K562 (cell line): ENCODE data around the gene ANKRD23. TPM values are rescaled to one million over a fixed set of nuclear protein-coding genes. Genes with fewer than 3 reads are reported as not detected.
A peak's percentile ranks its signal among the peaks of the same experiment; 100 is the strongest.

ENCODE experiments used
- ATAC-seq: fragments of 200-7000 bp; cut with Tn5 transposase; 3 replicates; pipeline ENCODE4 v1.9.1; 2020; ENCODE audit warnings: moderate library complexity
- BruUV-seq: library from RNA; stranded (reverse); fragments of 400-500 nt; replicated peaks from 2 replicates; lab custom pipeline; 2021; lab: Mats Ljungman, UMichigan
- CTCF ChIA-PET: fragments of 300-600 bp; formaldehyde crosslinking; extraction: SDS; loops from one replicate; lab custom pipeline; 2021; ENCODE audit warnings: low intra/inter-chr PET ratio; lab: Yijun Ruan, JAX
- POLR2A ChIA-PET: fragments of 300-600, 350-650 bp; sonication (Branson Sonifier 250); formaldehyde crosslinking; extraction: SDS; loops from one replicate; lab custom pipeline; 2021; ENCODE audit warnings: antibody characterized with exemption, inconsistent platforms; lab: Yijun Ruan, JAX
- DNase-seq, 4 experiments: peaks; one replicate each; pipeline versions ENCODE4 v3.0.0 to v3.0.0-alpha.2; 2011 to 2018; ENCODE audit warnings: low spot score in 3 of 4, mixed read lengths in 3 of 4; ENCODE audit errors: extremely low read depth in 1 of 4
- FAIRE-seq: peaks from 2 replicates; lab custom pipeline; 2011; peaks lifted over from hg19 to GRCh38; lab: Jason Lieb, UNC
- H2AFZ ChIP-seq: 2 replicates; pipeline ENCODE4 v1.6.0; 2011; ENCODE audit warnings: low read depth, low read length, control low read depth, inconsistent platforms
- H3K27ac ChIP-seq: fragments of 200-600 bp; 3 replicates; pipeline ENCODE4 v1.8.0; 2011; ENCODE audit warnings: low read depth, mild to moderate bottlenecking, control low read depth, inconsistent platforms, low read length, moderate library complexity, mixed read lengths; ENCODE audit errors: extremely low read depth
- H3K27me3 ChIP-seq, 2 experiments: fragments of 300-600 bp in 1 of 2; 2 replicates in 1 of 2; 3 replicates in 1 of 2; pipeline versions ENCODE4 v1.6.0 to v1.8.0; 2011; ENCODE audit warnings: inconsistent platforms in 2 of 2, low read length in 2 of 2, mild to moderate bottlenecking in 1 of 2, mixed read lengths in 1 of 2, moderate library complexity in 1 of 2; ENCODE audit not compliant: control insufficient read depth in 2 of 2, insufficient read depth in 2 of 2
- H3K36me3 ChIP-seq: fragments of 300-600 bp; 3 replicates; pipeline ENCODE4 v1.8.0; 2011; ENCODE audit warnings: mild to moderate bottlenecking, low read length, inconsistent platforms; ENCODE audit not compliant: control insufficient read depth, insufficient read depth
- H3K4me1 ChIP-seq, 2 experiments: fragments of 200-600 bp in 1 of 2; replicated peaks in 1 of 2; 2 replicates in 1 of 2; 3 replicates in 1 of 2; pipeline versions ENCODE4 v1.5.1 to v1.8.0; 2011; ENCODE audit warnings: inconsistent platforms in 2 of 2, low read length in 2 of 2, mild to moderate bottlenecking in 1 of 2, mixed read lengths in 1 of 2, moderate library complexity in 1 of 2; ENCODE audit not compliant: control insufficient read depth in 2 of 2, insufficient read depth in 2 of 2
- H3K4me2 ChIP-seq: 2 replicates; pipeline ENCODE4 v1.6.1; 2011; ENCODE audit warnings: low read length, control low read depth, inconsistent platforms, mixed read lengths; ENCODE audit not compliant: insufficient read depth
- H3K4me3 ChIP-seq: fragments of 200-600 bp; sonication (generic), shearing (Covaris generic); 2 replicates; pipeline ENCODE4 v1.5.1; 2016; ENCODE audit warnings: control low read depth, inconsistent platforms
- H3K79me2 ChIP-seq: fragments of 200-600 bp; 3 replicates; pipeline ENCODE4 v1.8.0; 2011; ENCODE audit warnings: low read length, inconsistent platforms; ENCODE audit not compliant: control insufficient read depth, insufficient read depth
- H3K9ac ChIP-seq, 2 experiments: 2 replicates each; pipeline versions ENCODE4 v1.6.0 to v1.6.1; 2011; ENCODE audit warnings: low read depth in 2 of 2, low read length in 2 of 2, control low read depth in 1 of 2, inconsistent platforms in 1 of 2, mild to moderate bottlenecking in 1 of 2, mixed read lengths in 1 of 2; ENCODE audit not compliant: insufficient read depth in 1 of 2
- H3K9me1 ChIP-seq: one replicate; pipeline ENCODE4 v1.6.0; 2011; ENCODE audit warnings: inconsistent platforms, mild to moderate bottlenecking, low read length, moderate library complexity; ENCODE audit not compliant: control insufficient read depth, insufficient read depth
- H3K9me3 ChIP-seq: replicated peaks from 2 replicates; pipeline ENCODE4 v1.5.1; 2011; ENCODE audit warnings: low read depth, low read length, inconsistent platforms; ENCODE audit not compliant: control insufficient read depth, insufficient read depth
- H4K20me1 ChIP-seq: replicated peaks from 2 replicates; pipeline ENCODE4 v1.6.1; 2011; ENCODE audit warnings: low read length, inconsistent platforms, mixed read lengths; ENCODE audit not compliant: control insufficient read depth, insufficient read depth
- CBX1 ChIP-seq: sonication (generic); IDR thresholded peaks from 2 replicates; pipeline ENCODE4 v1.6.1; 2016; ENCODE audit warnings: antibody characterized with exemption, low read depth, mild to moderate bottlenecking
- L3MBTL2 ChIP-seq: fragments of 450-650 bp; IDR thresholded peaks from 2 replicates; pipeline ENCODE4 v1.6.1; 2016; ENCODE audit warnings: mild to moderate bottlenecking, moderate library complexity
- ZNF316 ChIP-seq: fragments of 450-650 bp; IDR thresholded peaks from 2 replicates; pipeline ENCODE4 v1.6.1; 2016
- WGBS: fragments of 100-300 bp; shearing (Covaris generic); methylation state at CpG from one replicate; pipeline ENCODE4 v1.1.6; 2016; ENCODE audit warnings: low coverage, mixed read lengths; ENCODE audit not compliant: insufficient coverage; ENCODE audit errors: missing lambda C conversion rate; 5-methylcytosine and 5-hydroxymethylcytosine counted together
- in situ Hi-C: fragments of 300-500 bp; cut with MboI; formaldehyde crosslinking; loops from 4 replicates; pipeline ENCODE4 v1.15.0; 2018; ENCODE audit warnings: inconsistent platforms, mixed read lengths
- intact Hi-C: fragments of 100-400 bp; cut with micrococcal nuclease; formaldehyde crosslinking; loops from 2 replicates; pipeline ENCODE4 v1.14.2; 2022
- polyA plus RNA-seq, 8 experiments: library from polyadenylated mRNA; depleted of rRNA in 4 of 8; stranded (reverse) in 5 of 8; unstranded in 3 of 8; fragments of >200 nt; fragmentation: Nextera tagmentation in 2 of 8; fragmentation: Illumina TruSeq in 1 of 8; extraction: Ambion mirVana in 2 of 8; extraction: Trizol in 1 of 8; gene quantifications; 2 replicates each; pipeline versions ENCODE4 v1.2.1 to v1.2.3, GENCODE V29; 2011 to 2014; ENCODE audit warnings: inconsistent platforms in 1 of 8, missing spikeins in 1 of 8
- total RNA-seq, 7 experiments: library from RNA; depleted of rRNA in 6 of 7; stranded (reverse); fragments of >200 nt in 6 of 7; fragmentation: Illumina TruSeq in 2 of 7; extraction: Trizol in 2 of 7; gene quantifications; 2 replicates each; pipeline versions ENCODE4 v1.2.1 to v1.2.3, GENCODE V29; 2011 to 2021; ENCODE audit warnings: low replicate concordance in 1 of 7
- TF ChIP-seq, protein P1 (sequence below), 2 experiments: IDR thresholded peaks; 2 replicates each; pipeline ENCODE4 v1.6.1; 2011; ENCODE audit warnings: borderline replicate concordance in 1 of 2, control low read depth in 1 of 2, low read depth in 1 of 2, low read length in 1 of 2, mild to moderate bottlenecking in 1 of 2, mixed read lengths in 1 of 2, moderate library complexity in 1 of 2; ENCODE audit not compliant: insufficient read depth in 1 of 2, insufficient read length in 1 of 2, poor library complexity in 1 of 2, severe bottlenecking in 1 of 2; ENCODE audit errors: extremely low read depth in 1 of 2

The ANKRD23 gene
- total and polyA plus RNA-seq, 9 of the 15 experiments (the other 6 are each of a cell fraction or from before 2014, with no cell fraction given), result 0.32 to 4.8 (median 2.8) TPM

DNA sequence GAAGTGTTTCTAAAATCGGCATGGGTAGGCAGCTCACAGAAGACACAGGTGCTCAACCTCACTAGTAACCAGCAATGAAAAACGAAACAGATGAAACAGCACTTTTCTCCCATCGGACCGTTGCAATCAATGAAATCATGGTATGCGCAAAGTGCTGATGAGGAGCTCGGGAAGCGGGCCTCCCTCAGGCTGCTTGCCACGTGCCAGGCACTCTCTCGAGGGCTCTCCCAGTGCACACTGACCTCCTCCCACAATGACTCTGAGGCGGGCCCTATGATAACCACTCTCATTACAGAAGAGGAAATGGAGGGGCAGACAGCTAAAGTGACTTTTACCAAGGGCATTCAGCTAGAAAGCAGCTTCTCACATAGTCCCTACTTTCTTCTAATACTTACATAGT, 3.8 kb upstream of the ANKRD23 start:
- no peaks in the 10 kb centered on the region for H3K79me2 ChIP-seq
- FAIRE-seq, result no peak
- in situ Hi-C loops, result no loop called here
- H3K4me1 ChIP-seq, result peaks cover 0 to 12% of the 10 kb centered on the region in 2 experiments; a peak in 2 of 5 replicates
- no peaks in the 10 kb centered on the region for H3K9me3 ChIP-seq
- BruUV-seq, result no TSS peak
- H3K9ac ChIP-seq, result no peak overlapping the region
- H4K20me1 ChIP-seq, result no peaks in the 10 kb centered on the region
- H3K36me3 ChIP-seq, result peaks cover 51% of the 10 kb centered on the region
- no peak overlapping the region for H3K4me3 ChIP-seq
- no peaks in the 10 kb centered on the region for H3K9me1 ChIP-seq
- no peak for DNase-seq
- CTCF ChIA-PET, result no interaction called here
- ATAC-seq, result no peak
- 0 out of 2 replicates have a peak, but pooled peaks have one; percentile 46 for TF ChIP-seq L3MBTL2
- TF ChIP-seq, protein P1, sequence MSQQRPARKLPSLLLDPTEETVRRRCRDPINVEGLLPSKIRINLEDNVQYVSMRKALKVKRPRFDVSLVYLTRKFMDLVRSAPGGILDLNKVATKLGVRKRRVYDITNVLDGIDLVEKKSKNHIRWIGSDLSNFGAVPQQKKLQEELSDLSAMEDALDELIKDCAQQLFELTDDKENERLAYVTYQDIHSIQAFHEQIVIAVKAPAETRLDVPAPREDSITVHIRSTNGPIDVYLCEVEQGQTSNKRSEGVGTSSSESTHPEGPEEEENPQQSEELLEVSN (IDR thresholded peaks at IDR 0.05; ENCODE audit: borderline replicate concordance in 1 of 2, extremely low read depth in 1 of 2, insufficient read depth in 1 of 2, insufficient read length in 1 of 2, low read depth in 1 of 2, low read length in 1 of 2, poor library complexity in 1 of 2, severe bottlenecking in 1 of 2), result peak; percentile 18 to 22
- TF ChIP-seq ZNF316, result peak; percentile 26; the same call in 1 of the 2 replicates
- no peak for TF ChIP-seq CBX1
- TF ChIP-seq, all 486 proteins: peak for 3
- POLR2A ChIA-PET, result interaction anchor here (0.6 to 2.3 kb wide), 4 partner anchors 11 to 41 kb away, joined by 3 to 10 read pairs (median 4); partner anchors contain the start of gene ANKRD39
- Histone ChIP-seq H3K27me3 (no peaks in the 10 kb centered on the region), H3K27ac (no peak overlapping the region), H3K4me2 (no peak overlapping the region), H2AFZ (no peak overlapping the region)
- 85% methylated on average over 10 of the region's 10 CpGs for WGBS
- intact Hi-C loops, result no loop called here
